GM21447 (cell line): ENCODE data around the gene PRKAG2.
"Not testable (repeated sequence)": the region's sequence is repeated elsewhere in the genome, so short reads cannot be mapped to it uniquely, and the experiment has no call there.

Source experiments
- ATAC-seq: cut with Tn5 transposase; IDR thresholded peaks from one replicate; pipeline ENCODE4 v1.9.1; 2021; ENCODE audit not compliant: unreplicated experiment

The PRKAG2 gene

DNA sequence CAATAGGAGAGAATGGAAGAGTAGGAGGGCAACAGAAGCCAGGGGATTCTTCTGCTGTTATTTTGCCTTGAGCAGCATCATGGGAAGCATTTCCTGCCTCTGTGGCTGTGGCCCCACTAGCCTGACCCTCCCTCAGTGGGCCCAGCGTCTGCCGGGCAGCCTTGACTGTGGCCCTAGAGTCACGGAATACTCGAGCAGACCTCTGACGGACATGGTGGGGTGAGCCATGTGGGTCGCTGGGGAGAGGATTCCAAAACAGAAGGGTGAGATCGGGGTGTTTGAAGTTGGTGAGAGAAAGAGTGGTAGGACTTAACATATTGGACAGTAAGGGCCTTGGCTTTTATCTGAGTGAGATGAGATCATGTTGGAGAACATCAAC lies 8.3 kb upstream of the PRKAG2 start:
- ATAC-seq, result no peak

GRCh38 chr7:151884312-151885201 lies 7.6 kb upstream of the PRKAG2 start:
- no peak for ATAC-seq

DNA sequence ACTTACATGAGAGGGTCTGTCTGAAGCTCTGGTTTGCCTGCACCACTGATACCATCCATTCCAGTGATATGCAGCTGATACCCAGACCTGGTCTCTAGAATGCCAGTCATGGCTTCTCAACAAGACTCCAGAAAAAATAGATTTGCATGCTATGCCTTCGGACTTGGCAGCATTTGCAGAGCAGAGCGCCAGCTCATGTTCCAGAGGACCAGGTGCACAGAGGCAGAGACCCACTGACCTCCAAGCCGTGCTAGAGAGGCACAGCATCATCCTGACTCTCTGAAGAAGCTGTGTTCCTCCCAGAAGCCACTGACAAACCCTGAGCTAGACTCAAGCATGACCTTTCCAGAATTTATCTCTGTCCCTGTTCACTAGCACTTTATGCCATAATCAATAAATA lies 6.9 kb upstream of the PRKAG2 start:
- ATAC-seq, result no peak

DNA sequence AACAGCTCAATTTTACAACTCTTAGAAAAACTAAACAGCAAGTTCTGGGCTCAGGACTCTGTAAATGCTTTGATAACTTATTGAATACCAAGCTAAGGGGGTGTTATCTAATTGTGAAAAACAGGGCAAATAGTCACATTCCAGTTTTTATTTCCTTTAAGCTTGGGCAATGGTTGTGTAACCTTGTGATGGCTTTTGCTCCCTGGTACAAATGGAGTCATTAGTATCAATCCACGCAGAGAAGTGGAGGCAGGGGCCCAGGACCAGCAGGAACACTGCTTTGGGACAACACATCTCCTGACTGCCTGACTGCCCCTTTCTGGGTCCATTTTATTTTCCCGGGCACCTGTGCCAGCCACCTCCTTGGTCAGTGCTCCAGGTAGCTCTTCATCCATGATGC lies 5.8 kb upstream of the PRKAG2 start:
- no peak for ATAC-seq

DNA sequence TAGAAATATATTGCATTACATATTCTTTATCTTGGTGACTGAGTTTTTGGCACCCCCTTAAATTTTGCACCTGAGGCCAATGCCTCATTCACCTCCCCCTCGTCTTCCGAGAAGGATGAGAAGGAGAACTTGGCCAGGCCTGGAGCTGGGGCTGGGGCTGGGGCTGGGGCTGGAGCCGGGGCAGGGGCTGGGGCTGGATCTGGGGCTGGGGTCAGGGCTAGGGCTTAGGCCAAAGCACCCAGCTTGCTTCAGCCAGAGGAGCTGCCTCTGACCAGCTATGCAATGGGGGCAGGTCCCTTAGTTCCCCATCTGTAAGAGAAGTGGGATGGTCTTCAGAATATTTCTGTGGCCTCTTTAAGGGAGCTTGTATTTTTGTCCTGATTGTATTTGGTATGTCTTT lies 3.8 kb upstream of the PRKAG2 start:
- no peak for ATAC-seq

GRCh38 chr7:151877911-151878835 lies 1.3 kb upstream of the PRKAG2 start:
- no peak for ATAC-seq

DNA sequence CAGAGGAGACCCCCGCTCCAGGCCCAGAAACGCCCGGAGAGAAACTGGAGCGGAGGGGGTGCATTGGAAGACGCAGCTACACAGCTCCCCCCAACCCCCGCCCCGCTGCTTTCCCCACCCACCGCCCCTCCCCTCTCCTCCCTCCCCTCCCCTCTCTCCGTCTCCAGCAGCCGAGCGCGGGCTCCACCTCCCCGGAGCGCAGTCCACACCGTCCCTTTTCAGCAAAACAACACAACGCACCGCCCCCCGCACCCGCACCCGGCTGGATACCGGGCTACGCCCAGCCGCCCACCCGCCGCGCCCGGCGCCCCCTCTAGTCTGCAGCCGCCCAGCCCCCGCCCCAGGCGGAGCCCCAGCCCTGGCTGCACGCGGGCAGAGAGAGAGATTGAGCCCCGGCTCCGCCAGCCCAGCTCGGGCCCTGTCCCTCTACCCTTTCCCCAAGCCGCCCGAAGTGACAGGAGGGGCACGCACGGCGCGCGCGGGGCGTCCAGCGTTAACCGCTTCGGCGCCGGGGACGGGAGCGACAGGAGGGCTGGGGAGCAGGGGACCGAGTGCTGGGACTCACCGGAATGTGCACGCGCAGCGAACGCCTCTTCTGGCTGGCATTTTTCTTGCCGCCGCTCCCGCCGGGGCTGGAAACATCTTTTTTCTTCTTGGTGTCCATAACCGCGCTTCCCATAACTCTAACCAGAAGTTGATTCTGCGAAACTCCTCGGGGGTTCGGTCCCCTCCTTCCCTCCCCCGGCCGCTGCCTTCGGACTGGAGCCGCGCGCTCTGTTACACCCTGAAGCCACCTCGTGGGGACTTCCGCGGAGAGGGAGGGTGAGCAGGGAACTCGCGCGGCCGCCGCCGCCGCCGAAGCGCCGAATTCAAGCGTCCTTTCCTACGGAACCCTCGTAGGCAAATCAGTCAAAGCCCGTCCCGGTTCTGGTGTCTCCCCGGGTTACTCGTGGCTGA lies 695 bp downstream of the PRKAG2 start:
- no peak for ATAC-seq

- ATAC-seq, result not testable (repeated sequence)
Observed at GRCh38 chr7:151874479-151874878, 2.4 kb downstream of the PRKAG2 start.

DNA sequence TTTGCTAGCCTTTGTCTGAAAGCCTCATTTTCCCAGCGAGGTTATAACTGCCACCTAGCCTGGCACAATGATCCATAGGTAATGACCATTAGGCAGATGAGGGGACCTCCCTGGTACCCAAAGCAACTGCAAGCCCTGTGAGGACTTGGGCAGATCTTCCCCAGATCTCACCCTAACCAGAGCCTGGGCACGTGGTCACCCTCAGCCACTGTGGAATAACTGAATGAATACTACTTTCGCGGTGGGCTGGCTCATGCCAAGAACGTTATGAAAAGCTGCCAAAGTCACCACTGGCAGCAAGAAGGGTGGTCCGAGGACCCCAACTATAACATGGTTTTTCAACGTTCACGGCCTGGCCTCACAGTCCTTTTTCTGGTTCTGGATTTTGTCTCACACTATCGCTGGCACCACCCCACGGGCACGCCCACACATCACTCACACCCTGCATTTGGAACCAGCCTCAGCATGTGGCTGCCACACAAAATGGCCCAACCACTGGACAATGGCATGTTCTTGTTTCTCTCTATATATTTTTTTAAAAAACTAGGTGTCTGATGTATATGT lies 3.4 kb downstream of the PRKAG2 start:
- ATAC-seq, result no peak

GRCh38 chr7:151872531-151873401 lies 4.1 kb downstream of the PRKAG2 start:
- ATAC-seq, result no peak

DNA sequence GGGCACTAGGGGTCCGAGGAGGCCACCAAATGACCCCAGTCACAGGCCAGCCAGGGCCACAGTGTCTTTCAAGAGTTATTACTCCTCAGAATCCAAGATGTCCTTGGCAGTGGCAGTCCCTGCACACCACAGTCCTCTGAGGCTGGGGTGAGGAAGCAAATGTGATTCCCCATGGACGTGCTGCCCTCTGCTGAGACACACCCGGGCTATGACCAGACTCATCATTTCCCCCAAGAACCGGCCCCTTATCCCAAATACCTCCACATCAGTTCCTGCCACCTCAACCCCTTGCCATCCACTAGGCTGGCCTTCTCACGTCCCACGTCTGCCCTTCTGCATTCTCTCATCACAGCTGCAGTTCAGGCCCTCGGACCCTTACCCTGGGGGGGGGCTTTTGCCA lies 5.0 kb downstream of the PRKAG2 start:
- no peak for ATAC-seq

- no peak for ATAC-seq
Observed at GRCh38 chr7:151871189-151871735, 5.7 kb downstream of the PRKAG2 start.

DNA sequence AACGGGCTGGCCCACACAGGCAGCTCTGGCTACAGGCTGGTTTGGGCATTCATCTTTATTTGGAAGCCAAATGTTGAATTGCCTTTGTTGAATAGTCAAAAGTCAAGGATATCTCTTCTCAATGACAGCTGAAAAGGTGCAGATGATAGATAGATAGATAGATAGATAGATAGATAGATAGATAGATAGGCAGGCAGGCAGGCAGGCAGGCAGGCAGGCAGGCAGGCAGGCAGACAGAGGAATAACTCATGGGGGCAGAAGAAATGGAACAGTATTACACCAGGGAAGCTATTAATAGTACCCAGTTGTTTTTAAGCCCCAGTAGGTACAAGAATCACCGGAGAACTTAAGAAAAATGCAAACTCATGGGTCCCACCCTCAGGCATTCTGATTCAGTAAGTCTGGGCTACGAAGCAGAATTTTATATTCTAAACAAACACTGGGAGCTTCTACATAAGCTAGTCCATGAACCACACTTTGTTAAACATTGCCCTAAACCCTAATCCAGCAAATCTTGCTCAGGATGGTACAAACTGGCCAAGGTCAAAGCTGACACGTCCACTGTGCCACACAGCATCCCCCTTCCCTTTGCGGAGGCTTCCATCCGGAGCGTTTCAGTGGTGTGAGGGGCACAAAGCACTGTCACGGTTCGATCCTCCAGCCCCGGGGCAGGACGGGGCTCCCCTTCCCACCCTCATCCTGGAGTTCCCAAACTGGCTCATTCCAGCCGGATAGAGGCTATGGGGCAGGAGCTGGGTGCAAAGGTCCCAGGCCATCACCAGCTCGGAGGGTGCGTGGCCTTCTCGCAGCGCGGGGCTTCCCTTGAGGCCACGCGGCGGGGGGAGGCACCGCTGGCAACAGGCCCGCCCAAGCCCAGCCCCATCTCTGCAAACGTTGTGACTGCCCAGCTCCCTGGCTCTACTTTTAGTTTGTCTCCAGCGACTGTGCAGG lies 6.7 kb downstream of the PRKAG2 start:
- no peak for ATAC-seq

GRCh38 chr7:151869455-151869854 lies 7.5 kb downstream of the PRKAG2 start:
- no peak for ATAC-seq

GRCh38 chr7:151869109-151869428 lies 7.8 kb downstream of the PRKAG2 start:
- ATAC-seq, result no peak

GRCh38 chr7:151868396-151869108 lies 8.4 kb downstream of the PRKAG2 start:
- no peak for ATAC-seq

DNA sequence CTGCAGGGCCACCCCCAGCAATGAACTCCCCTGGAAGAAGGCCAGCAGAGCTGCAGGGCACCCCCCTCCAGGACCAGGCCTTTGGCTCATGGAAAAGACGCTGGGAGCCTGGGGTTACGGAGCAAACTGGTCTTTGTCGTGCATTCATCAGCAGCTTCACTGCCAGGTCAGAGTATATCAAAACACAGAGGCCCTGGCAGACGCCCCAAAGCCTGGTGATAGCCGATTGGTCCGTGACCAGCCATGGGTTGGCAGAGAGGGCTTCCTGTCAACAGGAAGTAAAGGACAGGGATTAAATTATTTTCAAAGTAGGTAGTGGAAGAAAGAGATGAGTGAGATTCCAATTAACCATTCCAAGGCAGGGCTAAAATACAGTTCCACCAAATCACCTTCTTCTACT lies 9.0 kb downstream of the PRKAG2 start:
- no peak for ATAC-seq
